ENCODE data around the gene TACR2. TPM values are rescaled to one million over a fixed set of nuclear protein-coding genes. Genes with fewer than 3 reads are reported as not detected.

Gene TACR2
- total and polyA plus RNA-seq, 2 of the 13 experiments (the other 11 are each of a cell fraction or from before 2014, with no cell fraction given) = 0.04 TPM; not detected in 1

DNA sequence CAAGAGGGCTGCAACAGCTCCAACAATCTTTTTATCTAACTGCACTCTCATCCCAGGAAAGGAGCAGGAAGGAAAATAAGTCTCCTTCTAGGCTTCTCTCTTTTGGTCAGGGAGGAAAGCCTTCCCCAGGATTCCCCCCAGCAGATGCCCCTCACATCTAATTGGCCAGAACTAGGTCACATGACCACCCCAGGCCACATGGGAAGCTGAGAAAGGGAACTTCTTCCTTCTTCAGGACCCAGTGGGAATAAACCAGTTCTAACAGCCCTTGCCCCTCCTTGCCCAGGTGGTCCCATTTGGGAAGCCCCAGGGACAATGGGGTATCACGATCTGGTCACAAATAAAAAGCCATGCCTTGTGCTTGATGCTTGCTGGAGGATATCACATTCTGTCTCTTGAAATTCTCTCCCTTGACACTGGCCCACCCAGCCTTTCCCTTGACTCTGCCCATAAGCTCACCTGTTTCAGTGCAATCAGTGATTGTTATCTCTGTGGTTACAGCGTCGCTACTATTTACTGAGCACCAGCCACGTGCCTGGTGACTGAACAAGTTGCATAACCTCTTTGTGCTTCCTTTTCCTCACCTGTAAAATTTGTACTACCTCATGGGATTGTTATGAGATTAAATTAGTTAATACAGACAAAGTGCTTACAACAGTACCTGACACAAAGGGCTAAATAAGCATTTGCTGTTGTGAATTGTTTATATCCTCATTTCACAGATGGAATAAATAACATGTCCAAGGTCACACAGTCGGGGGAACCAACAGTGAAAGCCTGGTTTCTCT lies 9.0 kb upstream of the TACR2 start (continued):
- TF ChIP-seq, protein P1, sequence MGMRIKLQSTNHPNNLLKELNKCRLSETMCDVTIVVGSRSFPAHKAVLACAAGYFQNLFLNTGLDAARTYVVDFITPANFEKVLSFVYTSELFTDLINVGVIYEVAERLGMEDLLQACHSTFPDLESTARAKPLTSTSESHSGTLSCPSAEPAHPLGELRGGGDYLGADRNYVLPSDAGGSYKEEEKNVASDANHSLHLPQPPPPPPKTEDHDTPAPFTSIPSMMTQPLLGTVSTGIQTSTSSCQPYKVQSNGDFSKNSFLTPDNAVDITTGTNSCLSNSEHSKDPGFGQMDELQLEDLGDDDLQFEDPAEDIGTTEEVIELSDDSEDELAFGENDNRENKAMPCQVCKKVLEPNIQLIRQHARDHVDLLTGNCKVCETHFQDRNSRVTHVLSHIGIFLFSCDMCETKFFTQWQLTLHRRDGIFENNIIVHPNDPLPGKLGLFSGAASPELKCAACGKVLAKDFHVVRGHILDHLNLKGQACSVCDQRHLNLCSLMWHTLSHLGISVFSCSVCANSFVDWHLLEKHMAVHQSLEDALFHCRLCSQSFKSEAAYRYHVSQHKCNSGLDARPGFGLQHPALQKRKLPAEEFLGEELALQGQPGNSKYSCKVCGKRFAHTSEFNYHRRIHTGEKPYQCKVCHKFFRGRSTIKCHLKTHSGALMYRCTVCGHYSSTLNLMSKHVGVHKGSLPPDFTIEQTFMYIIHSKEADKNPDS (CRISPR knock-in tag; IDR thresholded peaks at IDR 0.05) = no peak
- TF ChIP-seq, protein P2, sequence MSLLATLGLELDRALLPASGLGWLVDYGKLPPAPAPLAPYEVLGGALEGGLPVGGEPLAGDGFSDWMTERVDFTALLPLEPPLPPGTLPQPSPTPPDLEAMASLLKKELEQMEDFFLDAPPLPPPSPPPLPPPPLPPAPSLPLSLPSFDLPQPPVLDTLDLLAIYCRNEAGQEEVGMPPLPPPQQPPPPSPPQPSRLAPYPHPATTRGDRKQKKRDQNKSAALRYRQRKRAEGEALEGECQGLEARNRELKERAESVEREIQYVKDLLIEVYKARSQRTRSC (CRISPR knock-in tag; IDR thresholded peaks at IDR 0.05; ENCODE audit: low read depth) = no peak
- TF ChIP-seq ZKSCAN1 (IDR thresholded peaks at IDR 0.05; ENCODE audit: low read length) = no peak
- TF ChIP-seq, protein P3, sequence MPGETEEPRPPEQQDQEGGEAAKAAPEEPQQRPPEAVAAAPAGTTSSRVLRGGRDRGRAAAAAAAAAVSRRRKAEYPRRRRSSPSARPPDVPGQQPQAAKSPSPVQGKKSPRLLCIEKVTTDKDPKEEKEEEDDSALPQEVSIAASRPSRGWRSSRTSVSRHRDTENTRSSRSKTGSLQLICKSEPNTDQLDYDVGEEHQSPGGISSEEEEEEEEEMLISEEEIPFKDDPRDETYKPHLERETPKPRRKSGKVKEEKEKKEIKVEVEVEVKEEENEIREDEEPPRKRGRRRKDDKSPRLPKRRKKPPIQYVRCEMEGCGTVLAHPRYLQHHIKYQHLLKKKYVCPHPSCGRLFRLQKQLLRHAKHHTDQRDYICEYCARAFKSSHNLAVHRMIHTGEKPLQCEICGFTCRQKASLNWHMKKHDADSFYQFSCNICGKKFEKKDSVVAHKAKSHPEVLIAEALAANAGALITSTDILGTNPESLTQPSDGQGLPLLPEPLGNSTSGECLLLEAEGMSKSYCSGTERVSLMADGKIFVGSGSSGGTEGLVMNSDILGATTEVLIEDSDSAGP (CRISPR knock-in tag; IDR thresholded peaks at IDR 0.05; ENCODE audit: borderline replicate concordance) = no peak
- TF ChIP-seq ATF7-NPFF (CRISPR knock-in tag; IDR thresholded peaks at IDR 0.05; ENCODE audit: low read depth) = no peak
- peak; percentile 89 for TF ChIP-seq ZNF780A (CRISPR knock-in tag; IDR thresholded peaks at IDR 0.05)
- TF ChIP-seq MEIS2 (CRISPR knock-in tag; IDR thresholded peaks at IDR 0.05) = 0 out of 2 replicates have a peak, but pooled peaks have one; percentile 40
- no peak for TF ChIP-seq ZNF256 (CRISPR knock-in tag; conservative IDR thresholded peaks at IDR 0.05)
- no peak for TF ChIP-seq ONECUT2 (CRISPR knock-in tag; IDR thresholded peaks at IDR 0.05)
- no peak for TF ChIP-seq ZKSCAN5 (CRISPR knock-in tag; IDR thresholded peaks at IDR 0.05)
- no peak for TF ChIP-seq KLF13 (CRISPR knock-in tag; IDR thresholded peaks at IDR 0.05)
- TF ChIP-seq, protein P4, sequence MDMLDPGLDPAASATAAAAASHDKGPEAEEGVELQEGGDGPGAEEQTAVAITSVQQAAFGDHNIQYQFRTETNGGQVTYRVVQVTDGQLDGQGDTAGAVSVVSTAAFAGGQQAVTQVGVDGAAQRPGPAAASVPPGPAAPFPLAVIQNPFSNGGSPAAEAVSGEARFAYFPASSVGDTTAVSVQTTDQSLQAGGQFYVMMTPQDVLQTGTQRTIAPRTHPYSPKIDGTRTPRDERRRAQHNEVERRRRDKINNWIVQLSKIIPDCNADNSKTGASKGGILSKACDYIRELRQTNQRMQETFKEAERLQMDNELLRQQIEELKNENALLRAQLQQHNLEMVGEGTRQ (IDR thresholded peaks at IDR 0.05; ENCODE audit: low read depth, low read length) = peak; percentile 53; the same call in 1 of the 2 replicates
- TF ChIP-seq, protein P4 (CRISPR knock-in tag; IDR thresholded peaks at IDR 0.05; ENCODE audit: borderline replicate concordance) = peak; percentile 72; the same call in 1 of the 2 replicates
- peak; percentile 93 for TF ChIP-seq ZNF644 (CRISPR knock-in tag; IDR thresholded peaks at IDR 0.05; ENCODE audit: low read depth)

All from HepG2 (cell line).